ENCODE measurements around the gene GFOD1. TPM values are rescaled to one million over a fixed set of nuclear protein-coding genes. Genes with fewer than 3 reads are reported as not detected.

GFOD1 gene
- total RNA-seq, 1 experiment from 2014 or later = 6.1 TPM

DNA sequence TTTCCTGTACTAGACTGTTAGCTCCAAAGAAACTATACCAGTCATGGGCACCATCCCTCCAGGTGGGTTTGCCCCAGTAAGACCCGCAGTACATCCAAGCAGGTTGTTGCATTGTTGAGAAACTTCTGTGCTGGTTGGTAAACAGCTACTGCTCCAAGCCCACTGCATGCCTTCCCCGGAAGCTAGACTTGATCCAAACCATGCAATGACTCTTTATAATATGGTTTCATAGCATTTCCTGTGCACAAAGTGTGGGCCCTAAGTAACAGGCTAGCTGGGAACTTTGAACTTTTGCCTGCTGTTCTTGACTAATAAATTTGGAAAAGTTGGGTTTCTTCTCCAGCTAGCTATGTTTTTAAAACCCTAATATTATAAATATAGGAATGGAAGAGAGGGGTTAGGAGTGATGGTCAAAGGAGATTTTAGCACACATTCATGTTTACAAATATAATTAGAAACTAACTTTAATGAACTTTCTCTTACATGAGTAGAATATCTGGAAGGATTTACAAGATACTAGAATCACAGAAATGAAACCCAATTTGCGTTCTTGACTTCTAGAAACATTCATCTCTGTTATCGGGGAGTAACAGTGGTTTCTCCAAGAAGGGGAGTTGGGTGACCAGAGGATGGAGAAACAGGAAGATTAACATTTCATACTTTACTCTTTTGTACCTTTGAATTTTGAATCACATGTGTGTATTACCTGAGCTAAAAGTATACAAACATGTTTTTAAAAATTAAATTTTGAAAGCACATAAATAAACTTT lies 51.7 kb downstream of the GFOD1 start:
- Histone ChIP-seq H2AK5ac (ENCODE audit: insufficient read length, low read length) (no peak overlapping the region), H4K20me1 (ENCODE audit: control insufficient read depth, insufficient read depth, insufficient read length) (no peaks in the 10 kb centered on the region), H3K56ac (ENCODE audit: insufficient read length, low read depth, low read length) (no peak overlapping the region), H3K4me2 (ENCODE audit: insufficient read depth, insufficient read length, low read length) (no peak overlapping the region), H2BK5ac (ENCODE audit: insufficient read length, low read length) (no peak overlapping the region), H4K91ac (ENCODE audit: insufficient read length, low read depth, low read length) (no peak overlapping the region), H4K5ac (ENCODE audit: insufficient read length, low read depth, low read length) (no peak overlapping the region), H3K9me3 (ENCODE audit: control insufficient read depth, low read depth, low read length) (no peaks in the 10 kb centered on the region), H2AFZ (ENCODE audit: low read length) (no peak overlapping the region), H3K79me1 (ENCODE audit: insufficient read depth, low read depth, low read length, poor library complexity, severe bottlenecking) (no peaks in the 10 kb centered on the region), H2BK15ac (ENCODE audit: low read depth, low read length) (no peak overlapping the region), H3K27me3 (ENCODE audit: insufficient read depth, low read length) (no peaks in the 10 kb centered on the region), H3K23ac (ENCODE audit: insufficient read length, low read depth, low read length) (no peak overlapping the region), H3K79me2 (ENCODE audit: insufficient read depth, low read length) (no peaks in the 10 kb centered on the region; the same call in 1 of the 2 replicates), H3K4ac (ENCODE audit: low read depth, low read length) (no peak overlapping the region), H3K18ac (ENCODE audit: insufficient read length, low read depth, low read length) (no peak overlapping the region), H3K4me1 (ENCODE audit: insufficient read depth, low read length) (peaks cover 7% of the 10 kb centered on the region; the same call in 1 of the 2 replicates), H3K23me2 (ENCODE audit: insufficient read length, low read depth, low read length, poor library complexity, severe bottlenecking) (no peaks in the 10 kb centered on the region), H2BK20ac (ENCODE audit: low read depth, low read length, poor library complexity, severe bottlenecking) (no peak overlapping the region), H3K14ac (ENCODE audit: insufficient read depth, low read length) (no peak overlapping the region), H4K8ac (replicated peaks; ENCODE audit: insufficient read length, low read depth, low read length) (no peak overlapping the region), H3K9ac (ENCODE audit: extremely low read depth, insufficient read length, low read length) (no peak overlapping the region), H2BK120ac (ENCODE audit: low read depth, low read length, poor library complexity, severe bottlenecking) (no peak overlapping the region), H2BK12ac (ENCODE audit: insufficient read length, low read depth, low read length) (no peak overlapping the region), H3T11ph (ENCODE audit: low read length) (no peak overlapping the region), H3K27ac (ENCODE audit: insufficient read length, low read depth, low read length) (no peak overlapping the region)
- peaks cover 0 to 4% of the 10 kb centered on the region in 2 experiments; a peak in 1 of 5 replicates for H3K9me3 Mint-ChIP-seq
- no peaks in the 10 kb centered on the region; a peak in 1 of 7 replicates for H3K36me3 Mint-ChIP-seq (ENCODE audit: insufficient read depth in 1 of 3, low read depth in 3 of 3)
- TF ChIP-seq, protein P1, sequence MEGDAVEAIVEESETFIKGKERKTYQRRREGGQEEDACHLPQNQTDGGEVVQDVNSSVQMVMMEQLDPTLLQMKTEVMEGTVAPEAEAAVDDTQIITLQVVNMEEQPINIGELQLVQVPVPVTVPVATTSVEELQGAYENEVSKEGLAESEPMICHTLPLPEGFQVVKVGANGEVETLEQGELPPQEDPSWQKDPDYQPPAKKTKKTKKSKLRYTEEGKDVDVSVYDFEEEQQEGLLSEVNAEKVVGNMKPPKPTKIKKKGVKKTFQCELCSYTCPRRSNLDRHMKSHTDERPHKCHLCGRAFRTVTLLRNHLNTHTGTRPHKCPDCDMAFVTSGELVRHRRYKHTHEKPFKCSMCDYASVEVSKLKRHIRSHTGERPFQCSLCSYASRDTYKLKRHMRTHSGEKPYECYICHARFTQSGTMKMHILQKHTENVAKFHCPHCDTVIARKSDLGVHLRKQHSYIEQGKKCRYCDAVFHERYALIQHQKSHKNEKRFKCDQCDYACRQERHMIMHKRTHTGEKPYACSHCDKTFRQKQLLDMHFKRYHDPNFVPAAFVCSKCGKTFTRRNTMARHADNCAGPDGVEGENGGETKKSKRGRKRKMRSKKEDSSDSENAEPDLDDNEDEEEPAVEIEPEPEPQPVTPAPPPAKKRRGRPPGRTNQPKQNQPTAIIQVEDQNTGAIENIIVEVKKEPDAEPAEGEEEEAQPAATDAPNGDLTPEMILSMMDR (conservative IDR thresholded peaks at IDR 0.05) = no peak
- H3K27ac Mint-ChIP-seq = no peak overlapping the region
- H3K4me1 Mint-ChIP-seq = peaks cover 20 to 25% of the 10 kb centered on the region in 2 experiments
- no peaks in the 10 kb centered on the region for H3K27me3 Mint-ChIP-seq (ENCODE audit: low read depth)
- no peak for DNase-seq
- no peak overlapping the region for H3K4me3 Mint-ChIP-seq
- WGBS (ENCODE audit: extremely low coverage, insufficient read length, low lambda C conversion rate) = no CpG with 5 or more reads among the region's 4 CpGs
